Fibroblast of villous mesenchyme (primary cell): ENCODE results near the gene KDM6A. TPM values are rescaled to one million over a fixed set of nuclear protein-coding genes. Genes with fewer than 3 reads are reported as not detected.

ENCODE experiments used
- DNase-seq: peaks from one replicate; pipeline ENCODE4 v3.0.0-alpha.2; 2010; ENCODE audit warnings: low read depth
- H3K4me3 ChIP-seq: 2 replicates; pipeline ENCODE4 v1.5.1; 2011; ENCODE audit warnings: low read depth, mild to moderate bottlenecking, low read length
- total RNA-seq: library from RNA; depleted of rRNA; stranded (reverse); fragments of >200 nt; gene quantifications from 2 replicates; pipeline ENCODE4 v1.2.3, GENCODE V29; 2012
- TF ChIP-seq, protein P1 (sequence below): IDR thresholded peaks from 2 replicates; pipeline ENCODE4 v1.5.1; 2012; ENCODE audit warnings: low read depth, mild to moderate bottlenecking, low read length; ENCODE audit not compliant: insufficient read depth

The KDM6A gene
- total RNA-seq, 1 donor, result 27.6 TPM

DNA sequence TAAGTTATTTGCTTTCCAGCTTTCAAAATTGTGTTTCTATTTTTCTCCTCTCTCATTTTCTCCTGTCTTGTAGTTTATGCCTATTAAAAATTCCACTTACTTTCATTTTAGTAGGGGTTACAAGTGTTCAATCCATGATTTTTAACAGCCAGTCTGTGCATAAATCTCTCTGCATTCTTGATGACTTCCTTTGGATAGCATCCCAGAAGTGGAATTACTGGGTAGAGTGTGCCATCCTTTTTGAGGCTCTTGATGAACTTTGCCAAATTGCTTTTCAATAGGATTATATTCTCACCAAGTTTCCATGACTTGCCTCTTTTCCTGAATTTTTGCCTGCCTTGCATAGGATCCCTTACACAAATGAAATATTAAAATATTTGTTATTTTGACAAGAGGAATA, 269.2 kb downstream of the KDM6A start:
- no peak overlapping the region for H3K4me3 ChIP-seq
- TF ChIP-seq, protein P1, sequence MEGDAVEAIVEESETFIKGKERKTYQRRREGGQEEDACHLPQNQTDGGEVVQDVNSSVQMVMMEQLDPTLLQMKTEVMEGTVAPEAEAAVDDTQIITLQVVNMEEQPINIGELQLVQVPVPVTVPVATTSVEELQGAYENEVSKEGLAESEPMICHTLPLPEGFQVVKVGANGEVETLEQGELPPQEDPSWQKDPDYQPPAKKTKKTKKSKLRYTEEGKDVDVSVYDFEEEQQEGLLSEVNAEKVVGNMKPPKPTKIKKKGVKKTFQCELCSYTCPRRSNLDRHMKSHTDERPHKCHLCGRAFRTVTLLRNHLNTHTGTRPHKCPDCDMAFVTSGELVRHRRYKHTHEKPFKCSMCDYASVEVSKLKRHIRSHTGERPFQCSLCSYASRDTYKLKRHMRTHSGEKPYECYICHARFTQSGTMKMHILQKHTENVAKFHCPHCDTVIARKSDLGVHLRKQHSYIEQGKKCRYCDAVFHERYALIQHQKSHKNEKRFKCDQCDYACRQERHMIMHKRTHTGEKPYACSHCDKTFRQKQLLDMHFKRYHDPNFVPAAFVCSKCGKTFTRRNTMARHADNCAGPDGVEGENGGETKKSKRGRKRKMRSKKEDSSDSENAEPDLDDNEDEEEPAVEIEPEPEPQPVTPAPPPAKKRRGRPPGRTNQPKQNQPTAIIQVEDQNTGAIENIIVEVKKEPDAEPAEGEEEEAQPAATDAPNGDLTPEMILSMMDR, result no peak
- DNase-seq, result no peak

DNA sequence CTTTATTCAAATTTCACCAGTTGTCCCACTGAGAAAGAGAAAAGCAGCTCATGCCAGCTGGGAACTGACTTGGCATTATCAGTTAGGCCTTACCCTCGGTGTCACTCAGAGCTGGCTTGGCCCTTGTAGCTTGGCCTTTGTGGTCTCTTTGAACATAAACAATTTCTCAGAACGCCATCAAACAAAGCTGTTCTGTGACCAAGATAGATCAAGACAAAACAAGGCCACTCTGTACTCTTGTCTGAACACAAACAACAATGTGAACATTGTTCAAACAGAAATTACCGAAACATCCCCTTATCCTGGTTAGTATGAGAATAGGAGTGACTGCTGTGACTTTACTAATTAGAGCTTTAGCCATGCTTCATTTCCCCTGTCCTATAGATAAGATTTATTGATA, 270.5 kb downstream of the KDM6A start:
- H3K4me3 ChIP-seq, result no peak overlapping the region
- TF ChIP-seq, protein P1, result no peak
- DNase-seq, result no peak

DNA sequence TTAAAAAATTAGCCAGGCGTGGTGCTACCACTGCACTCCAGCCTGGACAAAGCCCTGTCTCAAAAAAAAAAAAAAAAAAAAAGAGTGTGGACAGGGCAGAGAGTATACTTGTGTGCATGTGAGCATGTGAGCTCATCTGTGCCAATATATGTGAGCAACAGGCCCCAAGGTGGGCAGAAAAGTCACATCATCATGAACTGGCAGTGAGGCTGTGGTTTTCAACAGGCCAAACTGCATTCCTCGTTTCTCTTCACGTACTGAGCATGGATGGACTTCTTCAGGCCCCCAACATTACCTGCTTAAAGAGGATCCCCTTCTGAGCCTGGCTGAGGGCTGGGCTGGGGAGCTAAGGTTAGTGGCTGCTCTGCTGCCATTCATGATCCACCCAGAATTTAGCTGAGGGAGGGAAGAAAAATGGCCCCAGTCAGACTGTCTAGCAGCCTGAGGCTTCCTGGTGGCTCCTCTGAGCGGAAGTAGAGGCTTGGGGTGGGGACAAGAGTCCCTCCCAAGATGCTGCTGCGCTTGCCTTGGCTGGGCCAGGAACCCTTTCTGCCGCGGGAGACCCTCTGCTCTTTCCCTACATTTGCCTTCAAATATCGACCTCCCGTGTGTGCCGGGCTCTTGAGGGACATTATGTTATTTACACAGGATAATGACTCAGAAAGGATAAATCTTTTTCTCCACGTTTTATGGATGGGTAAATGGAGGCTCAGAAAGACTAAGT, 272.7 kb downstream of the KDM6A start:
- TF ChIP-seq, protein P1, result no peak
- H3K4me3 ChIP-seq, result no peak overlapping the region
- DNase-seq, result no peak

DNA sequence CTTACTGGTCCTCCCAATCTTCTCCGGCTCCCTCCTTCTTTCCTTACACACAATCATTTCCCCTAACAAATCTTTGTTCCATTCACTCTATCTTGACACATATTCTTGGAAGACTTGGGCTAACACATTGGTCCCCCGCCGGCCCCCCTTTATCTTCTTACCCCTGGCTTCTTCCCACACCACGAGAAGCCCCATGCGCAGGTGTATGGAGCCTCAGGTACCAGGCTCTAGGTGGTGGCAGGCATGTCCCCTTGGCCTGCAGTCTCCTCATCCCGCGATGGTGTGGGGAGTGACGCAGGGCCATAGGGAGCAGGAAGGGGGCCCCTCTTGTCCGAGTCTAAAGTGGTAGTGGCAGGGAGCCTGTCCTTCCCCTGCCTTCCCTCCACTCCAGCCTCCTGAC, 277.8 kb downstream of the KDM6A start:
- TF ChIP-seq, protein P1, result no peak
- H3K4me3 ChIP-seq, result no peak overlapping the region
- DNase-seq, result no peak

DNA sequence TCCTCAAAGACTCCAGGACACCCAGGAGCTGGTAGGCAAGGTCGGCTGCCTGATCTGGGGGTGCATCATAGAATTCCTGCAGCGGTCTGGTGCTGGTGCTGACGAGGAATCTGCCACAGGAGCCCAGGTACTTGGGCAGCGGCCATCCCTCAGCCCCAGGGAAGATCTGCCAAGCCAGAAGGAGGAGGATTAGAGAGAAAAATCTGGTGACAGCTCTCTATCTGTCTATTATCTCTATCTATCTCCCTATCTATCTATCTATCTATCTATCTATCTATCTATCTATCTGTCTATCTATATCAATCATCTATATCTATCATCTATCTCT, 281.0 kb downstream of the KDM6A start:
- TF ChIP-seq, protein P1, result no peak
- no peak for DNase-seq
- no peak overlapping the region for H3K4me3 ChIP-seq

DNA sequence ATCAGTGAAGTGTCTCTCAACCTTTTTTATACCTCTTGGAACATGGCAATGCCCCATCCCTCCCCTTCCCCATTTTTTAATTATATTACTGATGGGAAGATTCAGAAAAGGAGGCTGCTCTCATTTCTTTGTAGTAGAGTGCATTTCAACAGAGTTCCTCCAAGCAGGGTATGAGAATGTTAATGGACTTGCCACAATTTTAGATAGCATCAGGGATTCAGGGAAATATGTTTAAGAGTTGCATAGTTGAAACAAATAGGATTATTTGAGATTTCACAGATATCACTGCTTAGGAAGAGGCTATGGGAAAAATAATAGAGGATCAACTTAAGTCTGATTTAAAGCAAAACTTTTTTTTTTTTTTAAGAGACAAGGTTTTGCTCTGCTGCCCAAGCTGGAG, 281.5 kb downstream of the KDM6A start:
- no peak for DNase-seq
- TF ChIP-seq, protein P1, result no peak
- no peak overlapping the region for H3K4me3 ChIP-seq

DNA sequence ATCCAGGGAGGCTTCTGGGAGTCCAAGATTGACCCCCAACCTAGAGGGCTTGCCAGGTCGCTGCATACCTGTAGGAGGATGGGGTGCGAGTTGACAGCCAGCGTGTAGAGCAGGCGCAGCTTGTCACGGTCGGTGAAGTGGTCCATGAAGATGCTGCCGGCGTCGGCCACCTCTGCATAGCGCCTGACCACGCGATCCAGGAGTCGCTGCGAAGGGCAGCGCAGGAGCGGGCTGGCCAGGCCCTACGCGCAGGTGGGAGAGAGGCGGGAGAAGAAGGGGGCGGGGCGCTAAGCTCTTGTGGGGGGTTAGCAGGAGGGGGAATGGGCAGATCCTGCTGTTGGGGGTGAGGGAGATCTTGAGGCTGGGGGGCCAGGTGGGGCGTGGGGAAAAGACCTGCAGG, 284.7 kb downstream of the KDM6A start:
- no peak for DNase-seq
- TF ChIP-seq, protein P1, result no peak
- H3K4me3 ChIP-seq, result no peak overlapping the region
